AG09319 (cell line): ENCODE measurements around the gene SPACDR.
A peak's percentile ranks its signal among the peaks of the same experiment; 100 is the strongest.

ENCODE experiments used
- DNase-seq: peaks from one replicate; pipeline ENCODE4 v3.0.0-alpha.2; 2010; ENCODE audit warnings: low read depth; ENCODE audit errors: extremely low read depth
- CTCF ChIP-seq: IDR thresholded peaks from 2 replicates; pipeline ENCODE4 v1.5.1; 2011; ENCODE audit warnings: low read depth, mild to moderate bottlenecking, inconsistent platforms, low read length, moderate library complexity

Gene SPACDR

GRCh38 chr7:100411101-100411500, 53.0 kb downstream of the SPACDR start:
- no peak for TF ChIP-seq CTCF
- DNase-seq, result no peak

DNA sequence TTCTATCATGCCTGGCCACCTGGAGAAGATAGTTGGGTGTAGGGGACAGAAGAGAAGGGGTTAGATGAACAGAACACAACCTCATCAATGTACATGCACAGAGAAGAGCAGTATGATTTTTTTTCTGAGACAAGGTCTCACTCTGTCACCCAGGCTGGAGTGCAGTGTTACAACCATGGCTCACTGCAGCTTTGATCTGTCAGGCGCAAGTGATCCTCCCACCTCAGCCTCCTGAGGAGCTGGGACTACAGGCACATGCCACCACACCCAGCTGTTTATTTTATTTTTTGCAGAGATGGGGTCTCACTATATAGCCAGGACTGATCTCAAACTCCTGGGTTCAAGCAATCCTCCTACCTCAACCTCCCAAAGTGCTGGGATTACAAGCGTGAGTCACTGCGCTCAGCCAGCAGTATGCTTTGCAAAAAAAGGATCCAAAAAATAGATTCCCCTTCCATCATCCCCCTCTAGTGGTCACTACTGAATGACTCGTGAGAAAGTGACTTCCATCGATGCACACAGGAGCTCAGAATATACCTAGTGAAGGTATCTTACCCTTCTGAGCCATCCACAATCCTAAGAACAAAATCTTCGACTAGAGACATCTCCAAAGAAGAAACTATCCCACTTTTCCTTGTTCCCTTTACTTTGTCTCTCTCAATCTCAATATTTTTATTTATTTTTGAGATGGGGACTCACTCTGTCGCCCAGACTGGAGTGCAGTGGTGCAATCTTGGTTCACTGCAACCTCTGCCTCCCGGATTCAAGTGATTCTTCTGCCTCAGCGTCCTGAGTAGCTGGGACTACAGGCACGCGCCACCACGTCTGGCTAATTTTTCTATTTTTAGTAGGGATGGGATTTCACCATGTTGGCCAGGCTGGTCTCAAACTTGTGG, 56.5 kb downstream of the SPACDR start:
- TF ChIP-seq CTCF, result peak; percentile 72
- DNase-seq, result peak; percentile 37

- no peak for DNase-seq
Measured at GRCh38 chr7:100406767-100407166, 57.3 kb downstream of the SPACDR start.

More at GRCh38 chr7:100406767-100407166, 57.3 kb downstream of the SPACDR start:
- no peak for TF ChIP-seq CTCF
